Fibroblast of skin of scalp (primary cell): ENCODE data around the gene ATP13A1.

ENCODE experiments used
- DNase-seq: peaks from one replicate; pipeline ENCODE4 v3.0.0-alpha.2; 2013

The ATP13A1 gene

GRCh38 chr19:19662871-19663255, 613 bp downstream of the ATP13A1 start:
- DNase-seq: no peak

GRCh38 chr19:19662344-19662743, 1.1 kb downstream of the ATP13A1 start:
- no peak for DNase-seq

- no peak for DNase-seq
These were observed 1.7 kb downstream of the ATP13A1 start for GRCh38 chr19:19661675-19662251.

DNA sequence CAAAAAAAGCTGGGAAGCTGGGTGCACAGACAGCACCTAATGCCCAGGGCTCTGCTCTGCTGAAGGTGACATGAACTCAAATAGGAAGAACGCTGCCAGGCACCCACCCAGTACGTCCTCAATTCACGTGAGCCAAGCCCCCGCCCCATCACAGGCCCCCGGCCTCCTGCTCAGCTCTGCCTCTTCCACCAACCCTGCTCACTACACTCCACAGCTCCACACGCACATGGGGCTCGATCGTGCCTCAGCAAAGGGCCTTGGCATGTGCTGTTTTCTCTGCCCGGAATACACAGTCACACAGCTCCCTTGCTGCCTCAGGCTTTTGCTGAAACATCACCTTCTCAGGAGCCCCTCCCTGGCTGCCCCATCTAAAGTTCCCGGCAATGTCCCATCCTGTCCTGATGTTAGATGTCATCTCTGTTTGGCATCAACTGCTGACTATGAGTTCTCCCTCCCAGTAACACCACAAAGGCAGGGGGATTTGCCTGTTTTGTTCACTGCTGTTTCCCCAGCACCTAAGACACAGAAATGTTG, 2.3 kb downstream of the ATP13A1 start:
- no peak for DNase-seq

- DNase-seq: no peak
These were observed 3.7 kb downstream of the ATP13A1 start for GRCh38 chr19:19659646-19660245.

- no peak for DNase-seq
These were observed 6.1 kb downstream of the ATP13A1 start for GRCh38 chr19:19657397-19657783.

- DNase-seq: no peak
These were observed 6.8 kb downstream of the ATP13A1 start for GRCh38 chr19:19656451-19657396.

- no peak for DNase-seq
These were observed 7.7 kb downstream of the ATP13A1 start for GRCh38 chr19:19655641-19656343.

DNA sequence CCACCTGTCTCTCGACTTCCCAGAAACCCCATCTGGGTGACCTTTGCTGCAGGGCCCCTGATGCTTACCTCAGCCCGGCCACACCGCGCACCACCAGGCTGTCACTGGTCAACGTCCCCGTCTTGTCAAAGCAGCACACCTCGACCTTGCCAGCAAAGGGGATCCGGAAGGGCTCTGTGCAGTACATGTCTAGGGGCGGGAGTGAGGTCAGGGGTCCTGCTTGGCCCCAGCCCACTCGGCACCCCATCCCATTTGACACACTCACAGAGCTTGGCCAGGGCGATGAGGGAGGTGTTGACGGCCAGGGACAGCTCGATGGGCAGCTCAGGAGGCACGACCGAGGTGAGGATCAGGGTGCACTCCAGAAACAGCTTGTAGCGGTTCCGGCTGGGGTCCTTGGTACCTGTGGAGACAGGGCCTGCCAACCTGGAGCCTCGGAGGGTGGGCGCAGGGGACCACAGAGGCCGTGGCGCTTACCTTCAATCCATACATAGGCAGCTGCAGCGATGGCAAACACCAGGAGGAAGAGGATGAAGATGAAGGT, 8.4 kb downstream of the ATP13A1 start:
- no peak for DNase-seq

DNA sequence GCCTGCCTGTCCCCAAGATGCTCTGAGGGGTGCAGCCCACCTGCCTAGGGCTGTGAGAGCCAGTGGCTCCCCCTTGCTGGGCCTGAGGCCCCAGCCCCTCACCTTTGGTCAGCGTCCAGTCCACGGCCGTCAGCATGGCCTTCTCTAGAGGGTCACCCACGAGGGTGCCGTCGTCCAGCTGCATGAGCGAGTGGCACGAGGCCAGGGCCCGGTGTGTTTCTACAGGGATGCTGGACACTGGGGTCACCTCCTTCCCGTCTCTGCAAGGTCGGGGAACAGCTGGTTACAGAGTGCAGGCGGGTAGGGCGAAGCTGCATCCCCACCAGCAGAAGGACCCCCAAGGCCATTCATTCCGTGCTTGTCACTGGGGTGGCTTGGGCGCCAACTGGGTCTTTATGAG, 9.0 kb downstream of the ATP13A1 start:
- no peak for DNase-seq

DNA sequence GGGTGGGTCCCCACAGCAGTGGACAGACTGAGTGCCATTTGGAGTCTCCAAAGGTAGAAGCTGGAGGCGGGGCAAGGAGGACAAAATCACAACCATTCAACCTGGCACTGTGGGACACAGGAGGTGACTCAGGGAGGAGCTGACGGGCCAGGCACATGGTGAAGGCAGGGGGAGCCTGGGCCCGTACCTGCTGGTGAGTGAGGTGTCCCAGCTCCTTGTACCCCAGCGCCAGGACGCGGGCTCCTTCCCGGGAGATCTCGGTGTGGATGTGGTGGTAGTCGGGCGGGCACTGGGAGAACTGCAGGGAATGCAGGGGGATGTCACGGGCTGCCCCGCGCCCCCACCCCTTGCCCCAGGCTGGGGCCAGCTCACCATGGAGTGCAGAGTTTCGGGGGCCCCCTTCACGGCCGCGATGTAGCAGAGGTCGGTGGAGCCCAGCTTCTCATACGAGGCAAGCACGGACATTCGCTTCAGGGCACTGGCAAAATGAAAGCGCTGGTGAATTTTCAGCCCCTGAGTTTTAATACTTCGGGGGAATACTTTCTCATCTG, 9.8 kb downstream of the ATP13A1 start:
- no peak for DNase-seq

- peak; percentile 22 for DNase-seq
These were observed 10.8 kb downstream of the ATP13A1 start for GRCh38 chr19:19652482-19653295.

DNA sequence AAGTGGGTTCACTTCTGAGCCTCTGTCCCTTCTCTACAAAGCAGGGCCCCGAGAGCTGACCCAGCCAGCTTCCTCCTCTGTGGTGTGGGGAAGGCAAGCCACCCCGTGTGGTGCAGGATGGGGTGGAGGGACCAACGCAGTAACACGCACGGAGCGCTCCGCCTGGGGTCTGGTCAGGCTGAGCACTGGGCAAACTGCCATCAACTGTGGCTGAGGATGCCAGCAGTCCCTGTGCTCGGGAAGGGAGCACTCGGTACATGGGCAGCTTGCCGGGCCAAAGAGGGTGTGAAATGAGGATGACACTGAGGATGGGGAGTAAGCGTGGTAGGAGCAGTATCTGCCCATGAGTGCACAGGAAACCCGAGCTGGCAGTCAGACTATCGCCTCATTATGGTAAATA, 12.4 kb downstream of the ATP13A1 start:
- DNase-seq: no peak

GRCh38 chr19:19650331-19650730, 13.1 kb downstream of the ATP13A1 start:
- no peak for DNase-seq

GRCh38 chr19:19649580-19649995, 13.9 kb downstream of the ATP13A1 start:
- DNase-seq: no peak

GRCh38 chr19:19649155-19649554, 14.3 kb downstream of the ATP13A1 start:
- no peak for DNase-seq

- DNase-seq: no peak
These were observed 16.2 kb downstream of the ATP13A1 start for GRCh38 chr19:19647037-19647835.

GRCh38 chr19:19645233-19645870, 18.1 kb downstream of the ATP13A1 start:
- no peak for DNase-seq

DNA sequence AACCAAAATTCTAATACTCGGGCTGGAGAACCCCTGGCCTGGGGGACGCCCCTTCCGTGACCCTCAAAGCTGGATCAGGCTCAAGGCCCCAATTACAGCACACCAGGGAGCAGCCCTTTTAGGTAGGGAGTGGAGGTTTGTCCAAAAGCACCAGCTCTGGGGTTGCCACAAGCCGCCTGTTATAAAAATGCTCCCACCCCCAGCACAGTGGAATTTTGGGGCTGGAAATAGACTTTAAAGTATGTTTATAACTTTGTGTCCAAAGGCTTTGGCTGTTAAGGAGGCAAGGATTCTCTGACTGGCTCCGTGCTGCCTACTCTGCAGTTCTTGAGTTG, 19.5 kb downstream of the ATP13A1 start:
- DNase-seq: no peak
